IPS-18c (cell line): ENCODE results near the gene KDM6A.
"Not testable (repeated sequence)": the region's sequence is repeated elsewhere in the genome, so short reads cannot be mapped to it uniquely, and the experiment has no call there.

Experiments
- H3K4me3 ChIP-seq: 2 replicates; pipeline ENCODE4 v1.7.0; 2013; ENCODE audit warnings: low read depth, mild to moderate bottlenecking, low read length, moderate library complexity; ENCODE audit not compliant: insufficient read depth
- H3K9me3 ChIP-seq: one replicate; pipeline ENCODE4 v1.6.1; 2013; ENCODE audit warnings: mild to moderate bottlenecking, low read length, moderate library complexity; ENCODE audit not compliant: control insufficient read depth, insufficient read depth

The KDM6A gene

DNA sequence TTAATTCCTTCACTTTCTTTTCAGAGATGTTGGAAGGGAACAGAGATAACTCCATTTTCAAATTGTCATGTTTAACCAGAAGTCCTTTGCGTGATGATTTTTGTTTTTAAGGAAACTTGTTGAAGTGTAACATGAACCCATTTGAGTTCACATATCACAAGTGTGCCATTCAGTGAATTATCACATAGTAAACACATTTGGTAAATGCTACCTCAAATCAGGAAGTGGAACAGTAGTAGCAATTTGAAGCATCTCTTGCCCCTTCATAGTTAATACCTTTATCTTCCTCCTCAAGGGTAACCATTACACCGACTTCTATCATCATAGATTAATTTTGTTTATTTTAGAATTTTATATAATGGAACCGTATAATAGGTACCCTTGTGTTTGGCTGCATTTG, 35.8 kb downstream of the KDM6A start:
- Histone ChIP-seq H3K4me3 (no peak overlapping the region), H3K9me3 (peaks cover 5% of the 10 kb centered on the region)

DNA sequence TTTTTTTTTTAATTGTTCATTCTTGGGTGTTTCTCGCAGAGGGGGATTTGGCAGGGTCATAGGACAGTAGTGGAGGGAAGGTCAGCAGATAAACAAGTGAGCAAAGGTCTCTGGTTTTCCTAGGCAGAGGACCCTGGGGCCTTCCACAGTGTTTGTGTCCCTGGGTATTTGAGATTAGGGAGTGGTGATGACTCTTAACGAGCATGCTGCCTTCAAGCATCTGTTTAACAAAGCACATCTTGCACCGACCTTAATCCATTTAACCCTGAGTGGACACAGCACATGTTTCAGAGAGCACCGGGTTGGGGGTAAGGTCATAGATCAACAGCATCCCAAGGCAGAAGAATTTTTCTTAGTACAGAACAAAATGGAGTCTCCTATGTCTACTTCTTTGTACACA, 37.5 kb downstream of the KDM6A start:
- H3K9me3 ChIP-seq, H3K4me3 ChIP-seq: not testable (repeated sequence)

DNA sequence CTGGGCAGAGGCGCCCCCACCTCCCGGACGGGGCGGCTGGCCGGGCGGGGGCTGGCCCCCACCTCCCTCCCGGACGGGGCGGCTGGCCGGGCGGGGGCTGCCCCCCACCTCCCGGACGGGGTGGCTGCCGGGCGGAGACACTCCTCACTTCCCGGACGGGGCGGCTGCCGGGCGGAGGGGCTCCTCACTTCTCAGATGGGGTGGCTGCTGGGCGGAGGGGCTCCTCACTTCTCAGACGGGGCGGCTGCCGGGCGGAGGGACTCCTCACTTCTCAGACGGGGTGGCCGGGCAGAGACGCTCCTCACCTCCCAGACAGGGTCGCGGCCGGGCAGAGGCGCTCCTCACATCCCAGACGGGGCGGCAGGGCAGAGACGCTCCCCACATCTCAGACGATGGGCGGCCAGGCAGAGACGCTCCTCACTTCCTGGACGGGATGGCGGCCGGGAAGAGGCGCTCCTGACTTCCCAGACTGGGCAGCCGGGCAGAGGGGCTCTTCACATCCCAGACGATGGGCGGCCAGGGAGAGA, 38.1 kb downstream of the KDM6A start:
- H3K4me3 ChIP-seq, H3K9me3 ChIP-seq: not testable (repeated sequence)

DNA sequence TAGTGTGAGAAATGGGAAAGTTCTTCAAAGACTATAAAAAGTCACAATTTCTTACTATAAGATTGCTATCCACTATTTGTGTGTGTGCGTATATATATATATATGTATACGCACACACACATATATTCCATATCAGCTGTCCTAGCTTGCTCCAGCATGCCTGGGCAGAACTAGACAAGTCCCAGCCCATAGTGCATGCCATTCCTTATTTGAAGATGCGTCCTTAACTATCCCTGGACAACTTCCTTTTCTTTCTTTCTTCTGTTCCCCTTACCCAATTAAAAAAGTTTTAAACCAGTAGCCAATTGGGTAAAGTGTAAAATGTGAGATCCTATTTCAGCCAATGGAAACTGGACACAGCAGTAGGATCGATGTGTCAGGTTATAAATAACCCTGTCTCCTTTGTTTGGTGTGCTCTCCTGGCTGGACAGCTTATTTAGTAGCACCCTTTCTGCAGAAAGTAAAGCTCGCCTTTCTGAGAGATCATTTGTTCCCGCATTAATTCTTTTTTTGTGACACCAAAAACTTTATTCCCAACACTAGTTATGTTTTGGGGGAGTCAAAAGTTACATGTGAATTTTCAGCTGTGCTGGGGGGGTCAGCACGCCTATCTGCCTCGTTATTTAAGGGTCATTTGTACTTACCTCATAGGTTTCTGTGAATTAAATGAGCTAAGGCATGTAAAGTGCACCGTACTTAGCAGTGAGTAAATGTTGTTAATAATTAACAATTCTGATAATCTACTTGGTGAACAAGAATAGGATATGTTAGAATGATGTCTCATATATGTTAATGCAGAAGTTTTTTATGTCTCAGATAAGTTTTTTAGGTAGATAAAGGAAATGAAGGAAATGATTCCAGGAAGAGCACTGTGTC, 40.9 kb downstream of the KDM6A start:
- no peak overlapping the region for H3K4me3 ChIP-seq
- H3K9me3 ChIP-seq: peaks cover 5% of the 10 kb centered on the region

DNA sequence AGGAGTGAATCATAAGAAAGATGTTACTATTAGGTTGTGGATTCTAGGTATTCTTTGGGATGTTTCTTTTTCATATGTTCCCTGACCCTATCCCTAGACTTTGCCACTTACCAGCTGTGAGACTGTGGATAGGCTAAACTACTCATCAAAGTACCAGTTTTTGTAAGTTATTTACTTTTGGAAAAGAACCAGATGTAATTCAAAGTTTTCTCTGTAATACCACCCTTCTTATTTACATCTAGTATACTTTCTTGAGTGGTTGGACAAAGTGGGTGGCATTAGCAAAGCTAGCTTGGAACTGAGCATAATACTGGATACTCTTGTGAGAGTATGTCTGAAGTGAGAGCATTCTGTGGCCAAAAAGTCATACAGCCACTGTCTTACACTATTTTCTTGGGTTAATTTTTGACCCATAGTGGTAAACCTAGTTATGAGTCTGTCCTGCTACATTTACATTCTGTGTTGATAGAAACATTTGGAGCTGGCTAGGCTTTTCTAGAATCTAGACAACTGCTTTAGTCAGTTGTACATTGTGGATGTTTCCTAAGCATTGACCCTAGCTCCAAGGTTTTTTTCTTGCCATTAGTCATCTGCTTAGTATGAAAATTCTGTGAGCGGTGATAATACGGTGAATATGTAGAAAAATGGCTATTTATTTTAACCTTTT, 41.7 kb downstream of the KDM6A start:
- peaks cover 2% of the 10 kb centered on the region for H3K9me3 ChIP-seq

DNA sequence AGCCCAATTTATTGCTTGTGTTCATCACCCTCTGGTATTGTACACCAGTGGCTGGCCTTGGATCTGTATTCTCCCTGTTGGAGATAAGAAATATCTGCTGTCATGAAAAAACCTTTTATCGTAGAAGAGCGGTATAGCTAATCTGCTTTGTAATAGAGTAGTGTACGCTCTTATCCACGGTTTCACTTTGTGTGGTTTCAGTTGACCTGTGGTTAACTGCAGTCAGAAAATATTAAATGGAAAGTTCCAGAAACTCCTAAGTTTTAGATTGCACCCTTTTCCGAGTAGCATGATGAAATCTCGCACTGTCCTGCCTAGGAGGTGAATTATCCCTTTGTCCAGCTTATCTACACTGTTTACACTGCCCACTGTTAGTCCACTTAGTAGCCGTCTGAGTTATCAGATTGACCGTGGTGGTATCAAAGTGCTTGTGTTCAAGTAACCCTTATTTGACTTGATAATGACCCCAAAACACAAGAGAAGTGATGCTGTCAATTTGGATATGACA, 42.4 kb downstream of the KDM6A start:
- Histone ChIP-seq H3K9me3 (no peaks in the 10 kb centered on the region), H3K4me3 (no peak overlapping the region)

More for the DNA sequence above, 41.7 kb downstream of the KDM6A start:
- no peak overlapping the region for H3K4me3 ChIP-seq

DNA sequence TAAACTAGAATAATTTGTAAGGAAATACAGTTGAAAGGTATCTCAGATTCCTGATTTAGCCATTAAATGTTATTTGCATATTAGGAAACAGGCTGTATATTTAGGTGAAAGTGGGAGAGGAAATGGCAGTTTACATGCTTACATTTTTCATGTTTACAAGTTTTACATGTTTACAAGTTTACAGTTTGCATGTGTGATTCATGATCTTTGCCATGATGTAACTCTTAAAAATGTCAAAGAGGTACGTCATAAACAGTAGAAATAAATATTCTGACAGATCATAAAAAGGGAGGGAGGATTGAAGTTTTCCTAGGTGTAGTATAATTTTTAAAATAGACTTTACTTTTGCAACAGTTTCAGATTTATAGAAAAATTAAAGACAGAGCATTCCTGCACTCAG, 45.7 kb downstream of the KDM6A start:
- Histone ChIP-seq H3K4me3 (no peak overlapping the region), H3K9me3 (peaks cover 2% of the 10 kb centered on the region)

DNA sequence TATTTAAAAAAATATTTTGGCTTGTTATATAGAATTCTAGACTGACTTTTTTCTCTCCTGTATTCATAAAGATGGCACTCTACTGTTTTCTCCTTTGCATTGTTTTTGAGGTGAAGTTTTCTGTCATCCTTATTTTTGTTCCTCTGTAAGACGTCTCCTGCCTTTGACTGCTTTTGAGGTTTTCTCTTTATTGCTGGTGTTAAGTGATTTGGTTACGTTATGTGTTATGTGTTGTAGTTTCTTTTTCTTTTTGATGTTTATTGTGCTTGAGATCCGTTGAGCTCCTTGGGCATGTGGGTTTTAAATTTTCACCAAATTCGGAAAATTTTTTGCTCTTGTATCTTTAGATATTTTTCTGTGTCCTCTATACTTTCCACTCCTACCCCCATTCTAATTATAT, 50.0 kb downstream of the KDM6A start:
- no peak overlapping the region for H3K4me3 ChIP-seq

DNA sequence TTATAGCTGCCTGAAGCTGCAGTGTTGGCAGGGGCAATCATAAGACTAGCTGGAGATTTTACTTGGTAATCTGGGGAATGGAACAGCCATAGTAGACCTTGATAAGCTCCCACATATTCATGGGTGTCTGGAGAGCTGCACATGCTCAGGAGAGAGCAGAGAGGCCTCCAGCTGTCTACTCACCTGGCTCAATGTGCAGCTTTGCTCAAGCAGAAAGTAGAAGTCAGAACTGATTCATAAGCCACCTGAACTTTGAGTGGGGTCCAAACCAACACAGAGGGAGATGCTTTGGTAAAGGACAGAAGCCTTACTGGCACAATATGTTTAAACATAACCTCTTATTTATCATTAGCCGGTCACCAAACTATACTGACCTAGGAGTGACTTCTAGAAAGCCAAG, 54.4 kb downstream of the KDM6A start:
- H3K9me3 ChIP-seq: peaks cover 6% of the 10 kb centered on the region

More for the DNA sequence above, 50.0 kb downstream of the KDM6A start:
- H3K9me3 ChIP-seq: peaks cover 9% of the 10 kb centered on the region

DNA sequence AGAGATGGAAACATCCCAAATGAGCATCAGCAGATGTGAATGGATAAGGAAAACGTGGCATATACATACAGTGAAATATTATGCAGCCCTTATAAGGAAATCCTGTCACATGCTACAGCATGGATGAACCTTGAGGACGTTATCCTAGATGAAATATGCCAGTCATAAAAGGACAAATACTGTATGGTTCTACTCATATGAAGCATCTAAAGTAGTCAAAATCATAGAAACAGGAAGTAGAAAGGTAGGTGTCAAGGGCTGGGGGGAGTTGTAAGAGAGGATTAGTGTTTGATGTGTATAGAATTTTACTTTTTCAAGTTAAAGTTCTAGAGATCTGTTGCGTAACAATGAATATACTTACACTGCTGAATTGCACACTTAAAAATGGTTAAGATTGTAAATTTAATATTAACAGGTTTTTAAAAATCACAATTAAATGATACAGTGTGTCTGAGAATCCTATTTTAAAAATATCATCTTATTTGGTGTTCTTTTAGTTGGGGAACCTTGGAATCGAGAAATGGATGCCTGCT, 58.5 kb downstream of the KDM6A start:
- no peak overlapping the region for H3K4me3 ChIP-seq
- peaks cover 3% of the 10 kb centered on the region for H3K9me3 ChIP-seq

More for the DNA sequence above, 54.4 kb downstream of the KDM6A start:
- no peak overlapping the region for H3K4me3 ChIP-seq

DNA sequence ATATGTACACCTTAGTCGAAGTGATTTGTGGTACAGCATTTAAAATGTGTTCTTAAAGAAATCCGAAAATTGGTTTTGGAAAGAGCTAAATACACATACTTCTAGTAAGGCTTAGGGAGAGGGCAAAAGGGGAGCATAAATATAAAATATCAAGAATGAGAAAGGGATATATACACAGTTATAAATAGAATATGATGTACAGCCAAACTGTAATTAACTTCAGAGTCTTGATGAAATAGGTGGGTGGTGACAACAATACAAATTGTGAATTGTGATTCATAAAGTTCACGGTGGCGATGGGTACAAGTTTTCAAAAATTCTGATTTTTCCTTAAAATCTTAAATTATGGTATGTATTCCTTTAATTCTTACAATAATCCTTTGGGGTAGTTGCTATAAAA, 62.2 kb downstream of the KDM6A start:
- H3K9me3 ChIP-seq: no peaks in the 10 kb centered on the region
- no peak overlapping the region for H3K4me3 ChIP-seq

DNA sequence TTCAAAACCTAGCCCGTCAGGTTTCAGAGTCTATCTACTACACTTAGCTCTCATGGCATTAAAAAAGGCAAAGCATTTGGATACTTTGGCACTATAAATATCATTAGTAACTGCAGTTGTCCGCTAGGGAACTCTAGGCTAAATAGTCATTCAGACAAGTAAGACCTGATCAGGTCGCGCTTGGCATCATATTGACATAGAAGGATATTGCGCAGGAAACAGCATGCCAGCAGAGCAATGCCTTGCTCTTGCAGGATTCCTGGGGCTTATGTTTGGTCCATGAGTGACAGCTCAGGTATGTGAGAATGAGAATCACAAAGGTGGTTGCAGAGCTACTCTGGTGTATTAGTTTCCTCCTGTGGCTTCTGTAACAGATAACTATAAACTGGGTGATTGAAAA, 62.7 kb downstream of the KDM6A start:
- no peak overlapping the region for H3K4me3 ChIP-seq

DNA sequence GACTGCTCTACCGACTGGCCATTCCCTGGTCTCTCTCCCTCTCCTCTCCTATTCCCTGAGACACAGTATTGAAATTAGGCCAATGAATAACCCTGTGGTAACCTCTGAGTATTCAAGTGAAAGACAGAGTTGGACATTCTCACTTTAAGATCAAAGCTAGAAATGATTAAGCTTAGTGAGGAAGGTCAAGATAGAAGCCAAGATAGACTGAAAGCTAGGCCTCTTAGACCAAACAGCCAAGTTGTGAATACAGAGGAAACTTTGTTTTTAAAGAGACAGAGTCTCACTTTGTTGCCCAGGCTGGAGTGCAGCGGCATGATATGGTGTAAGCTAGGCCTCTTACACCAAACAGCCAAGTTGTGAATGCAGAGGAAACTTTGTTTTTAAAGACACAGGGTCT, 64.6 kb downstream of the KDM6A start:
- Histone ChIP-seq H3K9me3 (no peaks in the 10 kb centered on the region), H3K4me3 (no peak overlapping the region)

More for the DNA sequence above, 62.7 kb downstream of the KDM6A start:
- no peaks in the 10 kb centered on the region for H3K9me3 ChIP-seq

DNA sequence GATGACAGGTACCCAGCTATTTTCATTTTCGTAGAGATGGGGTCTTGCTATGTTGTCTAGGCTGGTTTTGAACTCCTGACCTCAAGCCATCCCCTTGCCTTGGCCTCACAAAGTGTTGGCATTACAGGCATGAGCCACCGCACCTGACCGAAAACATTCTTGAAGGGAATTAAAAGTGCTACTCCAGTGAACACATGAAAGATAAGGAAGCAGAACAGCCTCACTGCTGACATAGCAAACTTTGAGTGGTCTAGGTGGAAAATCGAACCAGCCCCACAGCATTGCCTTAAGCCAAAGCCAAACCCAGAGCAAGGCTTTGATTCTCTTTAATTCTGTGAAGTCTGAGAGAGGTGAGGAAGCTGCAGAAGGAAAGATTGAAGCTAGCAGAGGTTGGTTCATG, 65.1 kb downstream of the KDM6A start:
- Histone ChIP-seq H3K4me3 (no peak overlapping the region), H3K9me3 (no peaks in the 10 kb centered on the region)

DNA sequence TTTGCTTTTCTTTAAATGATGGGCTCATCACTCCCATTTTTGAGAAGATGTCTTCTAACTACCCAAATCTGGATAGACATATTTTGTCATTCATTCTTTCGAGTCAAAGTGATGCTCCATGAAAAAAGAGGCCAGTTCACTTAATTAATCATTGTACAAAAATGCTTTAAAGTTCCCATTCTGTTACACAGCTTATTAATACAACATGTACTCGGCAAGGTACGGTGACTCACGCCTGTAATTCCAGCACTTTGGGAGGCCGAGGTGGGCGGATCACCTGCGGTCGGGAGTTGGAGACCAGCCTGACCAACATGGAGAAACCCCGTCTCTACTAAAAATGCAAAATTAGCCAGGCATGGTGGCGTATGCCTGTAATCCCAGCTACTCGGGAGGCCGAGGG, 67.6 kb downstream of the KDM6A start:
- not testable (repeated sequence) for H3K9me3 ChIP-seq, H3K4me3 ChIP-seq

DNA sequence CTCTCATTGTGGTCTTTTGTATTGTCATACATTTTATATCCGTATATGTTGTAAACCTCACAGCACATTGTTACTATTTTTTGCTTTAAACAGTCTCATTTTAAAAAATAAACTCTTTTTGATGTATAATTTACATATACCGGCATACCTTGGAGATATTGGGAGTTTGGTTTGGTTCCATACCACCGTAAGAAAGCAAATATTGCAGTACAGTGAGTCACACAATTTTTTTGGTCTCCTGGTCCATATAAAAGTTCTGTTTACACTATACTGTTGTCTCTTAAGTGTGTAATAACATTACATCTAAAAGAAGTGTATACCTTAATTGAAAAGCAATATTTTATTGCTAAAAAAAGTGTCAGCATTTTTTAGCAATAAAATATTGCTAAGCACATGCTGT, 70.0 kb downstream of the KDM6A start:
- Histone ChIP-seq H3K4me3 (no peak overlapping the region), H3K9me3 (peaks cover 4% of the 10 kb centered on the region)

DNA sequence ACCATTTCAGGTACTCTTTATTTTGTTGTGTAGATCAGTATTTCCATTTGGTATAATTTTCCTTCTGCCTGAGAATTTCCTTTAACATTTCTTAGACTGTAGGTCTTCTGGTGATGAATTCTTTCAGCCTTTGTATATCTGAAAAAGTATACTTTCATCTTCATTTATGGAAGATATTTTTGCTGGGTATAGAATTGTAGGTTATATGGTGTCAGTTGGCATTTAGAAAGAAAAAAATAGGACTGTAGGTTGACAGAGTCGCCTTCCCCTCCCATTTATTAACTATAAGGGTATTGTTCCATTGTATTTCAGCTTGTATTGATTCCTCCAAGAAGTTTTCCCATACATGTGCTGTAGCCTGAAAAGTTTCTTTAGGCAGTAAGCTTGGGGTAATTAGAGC, 71.9 kb downstream of the KDM6A start:
- Histone ChIP-seq H3K4me3 (no peak overlapping the region), H3K9me3 (peaks cover 4% of the 10 kb centered on the region)

DNA sequence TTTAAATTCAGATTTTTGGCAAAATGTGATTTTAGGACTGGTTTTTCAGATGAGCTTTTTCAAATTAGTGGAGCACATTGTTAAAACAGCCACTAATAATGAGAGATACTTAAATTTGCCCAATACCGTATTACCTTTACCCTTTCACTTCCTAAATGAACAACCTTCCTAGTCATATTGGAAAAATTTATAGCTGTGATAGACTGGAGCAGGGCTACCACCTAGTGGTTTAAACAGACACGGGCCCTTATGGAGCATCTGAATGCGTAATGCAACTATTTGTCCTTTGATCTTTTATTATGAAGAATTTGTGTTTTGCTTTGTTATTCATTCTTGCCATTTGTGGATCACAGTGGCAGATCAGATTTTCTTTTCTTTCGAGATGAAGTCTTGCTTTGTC, 72.7 kb downstream of the KDM6A start:
- H3K4me3 ChIP-seq: no peak overlapping the region
- peaks cover 4% of the 10 kb centered on the region for H3K9me3 ChIP-seq
